CD4-positive, alpha-beta T cell treated with Interleukin-12 subunit alpha and Interleukin-12 subunit beta, for 1 hour (primary cell): Measurements from ENCODE around the gene CMSS1.
A peak's percentile ranks its signal among the peaks of the same experiment; 100 is the strongest.

Experiments used
- DNase-seq: peaks from one replicate; pipeline ENCODE4 v3.0.0-alpha.2; 2020

Gene CMSS1

GRCh38 chr3:99817437-99818240, at the start of gene CMSS1:
Gene CMSS1, plus strand, starts transcription at chr3:99817862.
- DNase-seq = peak; percentile 94

DNA sequence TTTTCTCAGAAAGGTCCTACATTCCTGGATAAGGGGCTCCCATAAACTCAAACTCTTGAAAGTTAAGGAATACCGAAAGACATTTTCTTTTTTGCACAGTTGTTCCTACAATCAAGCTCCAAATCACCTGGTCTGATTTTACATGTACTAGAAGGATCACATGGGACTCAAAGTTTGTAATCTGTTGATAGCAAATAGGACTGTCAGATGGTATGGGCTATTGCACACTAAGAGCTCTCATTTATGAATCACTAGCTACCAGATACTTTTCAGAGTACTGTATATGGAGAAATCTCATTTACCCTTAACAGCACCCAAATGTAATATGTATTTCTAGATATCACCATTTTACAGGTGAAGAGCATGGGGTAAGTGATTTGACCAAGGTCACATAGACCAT, 49.5 kb upstream of the CMSS1 start:
- no peak for DNase-seq

GRCh38 chr3:99768808-99769501, 48.7 kb upstream of the CMSS1 start:
- DNase-seq = no peak

- DNase-seq = no peak
Observed at GRCh38 chr3:99772171-99772570, 45.5 kb upstream of the CMSS1 start.

GRCh38 chr3:99772671-99773070, 45.0 kb upstream of the CMSS1 start:
- DNase-seq = no peak

DNA sequence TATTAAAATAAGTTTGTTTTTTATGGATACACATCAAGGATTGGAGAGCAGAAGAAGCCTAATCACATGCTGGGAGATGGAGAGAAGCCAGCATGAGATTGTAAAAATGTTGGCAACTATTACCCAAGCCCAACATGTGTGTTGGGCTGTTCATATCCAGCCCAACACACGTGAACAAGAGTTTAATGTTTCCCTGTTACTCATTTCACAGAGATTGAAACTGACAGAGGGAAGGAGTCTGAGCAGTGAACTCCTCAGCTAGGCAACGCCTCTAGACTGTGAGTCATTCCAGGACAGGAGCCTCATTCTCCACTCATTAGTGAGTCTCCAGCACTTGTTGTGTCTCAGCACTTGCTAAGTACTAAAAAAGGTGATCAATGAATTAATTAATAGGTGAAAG, 43.2 kb upstream of the CMSS1 start:
- no peak for DNase-seq

DNA sequence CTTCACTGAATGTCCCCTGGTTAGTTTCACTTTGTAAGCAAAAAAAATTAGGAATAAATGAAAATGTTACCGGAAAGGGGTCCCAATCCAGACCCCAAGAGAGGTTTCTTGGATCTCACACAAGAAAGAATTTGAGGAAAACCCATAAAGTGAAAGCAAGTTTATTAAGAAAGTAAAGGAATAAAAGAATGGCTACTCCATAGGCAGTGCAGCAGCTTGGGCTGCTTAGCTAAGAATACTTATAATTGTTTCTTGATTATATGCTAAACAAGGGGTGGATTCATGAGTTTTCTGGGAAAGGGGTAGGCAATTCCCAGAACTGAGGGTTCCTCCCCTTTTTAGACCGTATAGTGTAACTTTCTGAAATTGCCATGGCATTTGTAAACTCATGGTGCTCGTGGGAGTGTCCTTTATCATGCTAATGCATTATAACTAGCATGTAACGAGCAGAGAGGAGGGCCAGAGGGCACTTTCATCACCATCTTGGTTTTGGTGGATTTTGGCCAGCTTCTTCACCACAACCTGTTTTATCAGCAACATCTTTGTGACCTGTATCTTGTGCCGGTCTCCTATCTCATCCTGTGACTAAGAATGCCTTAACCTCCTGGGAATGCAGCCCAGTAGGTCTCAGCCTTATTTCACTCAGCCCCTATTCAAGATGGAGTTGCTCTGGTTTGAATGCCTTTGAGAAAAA, 41.0 kb upstream of the CMSS1 start:
- DNase-seq = no peak

- no peak for DNase-seq
Observed at GRCh38 chr3:99777210-99777549, 40.5 kb upstream of the CMSS1 start.

DNA sequence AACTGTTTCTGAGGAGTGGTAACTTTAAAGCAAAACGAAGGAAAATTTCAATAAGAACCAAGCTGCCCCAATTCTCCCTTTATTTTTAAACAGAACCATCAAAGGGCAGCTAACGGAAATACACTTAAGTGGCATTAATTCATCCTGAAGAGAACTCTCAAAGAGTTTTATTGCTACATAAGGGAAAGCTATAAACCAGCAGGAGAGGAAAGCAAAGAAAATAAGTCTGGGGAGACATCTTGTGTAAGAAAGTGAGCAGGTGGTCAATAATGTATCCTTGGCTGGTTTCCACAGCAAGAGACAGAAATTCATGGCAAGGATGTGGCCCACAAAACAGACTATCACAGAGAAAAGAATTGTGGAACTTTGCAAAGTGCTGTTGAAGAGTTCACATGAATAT, 40.0 kb upstream of the CMSS1 start:
- no peak for DNase-seq

DNA sequence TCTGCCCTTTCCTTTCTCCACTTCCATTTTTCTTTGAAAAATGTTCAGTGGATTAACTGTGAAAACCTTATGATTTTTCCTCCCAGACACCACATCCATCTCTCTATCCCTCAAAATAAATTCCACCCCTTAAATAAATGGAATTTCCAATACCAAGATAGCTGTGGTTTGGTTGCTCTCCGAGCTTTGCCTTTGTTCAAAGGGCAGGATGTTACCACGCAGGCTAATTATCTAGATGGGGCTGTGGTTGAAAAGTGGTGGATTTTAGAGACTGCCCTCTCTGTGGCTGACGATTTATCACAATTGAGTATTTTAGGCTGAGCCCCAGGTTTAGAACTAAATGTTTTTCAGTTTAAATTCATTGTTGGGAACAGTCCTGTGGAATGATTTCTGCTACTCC, 36.9 kb upstream of the CMSS1 start:
- DNase-seq = no peak

DNA sequence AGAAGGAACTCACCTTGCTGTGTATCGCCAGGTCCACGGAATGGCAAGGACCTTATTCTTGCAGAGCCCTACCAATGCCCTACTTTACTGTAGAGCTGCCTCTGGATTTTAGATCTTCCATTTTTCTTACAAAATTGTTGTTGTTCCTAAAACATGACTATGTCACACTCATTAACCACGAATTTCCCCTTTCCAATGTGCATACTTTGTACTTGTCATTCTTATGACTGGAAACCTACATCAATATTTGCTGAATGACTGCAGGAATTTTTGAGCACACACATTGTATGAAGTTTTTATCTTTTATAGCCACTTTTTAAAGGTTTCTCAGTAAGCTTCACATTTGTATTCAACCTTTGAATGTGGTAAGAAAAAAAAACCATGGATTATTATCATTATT, 35.9 kb upstream of the CMSS1 start:
- DNase-seq = no peak

DNA sequence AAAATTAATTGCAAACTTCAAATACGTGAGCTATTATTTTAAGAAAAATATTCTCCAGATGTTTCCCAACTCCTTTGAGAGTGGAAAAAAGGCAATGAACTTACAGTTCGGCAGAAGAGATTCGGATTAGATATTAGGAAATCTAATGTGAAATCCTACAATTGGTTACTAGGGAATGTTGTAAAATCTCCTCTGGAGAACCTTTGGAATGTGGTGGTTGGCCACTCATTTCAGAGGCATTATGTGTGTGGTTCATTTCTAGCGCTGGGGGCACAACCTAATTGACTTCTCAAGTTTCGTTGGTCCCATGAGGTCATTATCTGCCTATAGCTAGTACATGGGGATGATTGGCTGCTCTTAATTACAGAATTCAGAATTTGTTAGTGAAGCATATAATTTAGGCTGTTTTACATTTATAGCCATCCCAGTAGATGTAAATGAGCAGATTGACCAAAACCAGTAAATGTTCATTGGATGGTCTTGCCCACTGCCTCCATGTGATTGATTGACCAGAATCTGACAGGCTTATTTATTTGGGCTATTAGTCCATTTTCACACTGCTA, 34.6 kb upstream of the CMSS1 start:
- DNase-seq = no peak

- DNase-seq = peak; percentile 15
Observed at GRCh38 chr3:99789011-99789721, 28.5 kb upstream of the CMSS1 start.

- DNase-seq = no peak
Observed at GRCh38 chr3:99794485-99794884, 23.2 kb upstream of the CMSS1 start.

DNA sequence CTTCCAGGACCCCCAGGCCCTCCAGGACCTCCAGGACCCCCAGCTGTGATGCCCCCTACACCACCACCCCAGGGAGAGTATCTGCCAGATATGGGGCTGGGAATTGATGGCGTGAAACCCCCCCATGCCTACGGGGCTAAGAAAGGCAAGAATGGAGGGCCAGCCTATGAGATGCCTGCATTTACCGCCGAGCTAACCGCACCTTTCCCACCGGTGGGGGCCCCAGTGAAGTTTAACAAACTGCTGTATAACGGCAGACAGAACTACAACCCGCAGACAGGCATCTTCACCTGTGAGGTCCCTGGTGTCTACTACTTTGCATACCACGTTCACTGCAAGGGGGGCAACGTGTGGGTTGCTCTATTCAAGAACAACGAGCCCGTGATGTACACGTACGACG, 22.1 kb upstream of the CMSS1 start:
- no peak for DNase-seq

DNA sequence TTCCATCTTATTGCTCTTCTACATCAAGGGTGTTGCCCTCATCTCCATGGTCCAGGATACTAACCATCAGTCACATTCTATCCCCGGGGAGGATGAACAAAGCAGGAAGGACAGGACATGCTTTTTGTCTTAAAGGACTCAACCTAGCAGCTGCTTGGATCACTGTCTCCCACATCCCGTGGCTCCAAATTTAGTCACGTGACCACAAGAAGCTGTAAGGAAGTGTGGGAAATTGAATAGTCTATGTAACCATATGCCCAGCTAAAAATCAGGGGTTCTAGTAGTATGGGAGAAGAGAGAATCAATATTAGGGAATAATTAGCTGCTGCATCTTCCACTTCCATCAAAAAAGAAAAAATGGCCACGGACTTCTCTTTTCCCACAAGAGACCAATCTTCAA, 18.2 kb upstream of the CMSS1 start:
- no peak for DNase-seq

- DNase-seq = no peak
Observed at GRCh38 chr3:99803297-99803696, 14.4 kb upstream of the CMSS1 start.

GRCh38 chr3:99805160-99805559, 12.5 kb upstream of the CMSS1 start:
- DNase-seq = no peak

- peak; percentile 52 for DNase-seq
Observed at GRCh38 chr3:99808163-99808794, 9.4 kb upstream of the CMSS1 start.

GRCh38 chr3:99809565-99809964, 8.1 kb upstream of the CMSS1 start:
- DNase-seq = no peak

- DNase-seq = no peak
Observed at GRCh38 chr3:99810403-99810802, 7.3 kb upstream of the CMSS1 start.

- DNase-seq = no peak
Observed at GRCh38 chr3:99817047-99817436, 620 bp upstream of the CMSS1 start.

- DNase-seq = no peak
Observed at GRCh38 chr3:99818818-99819217, 1.2 kb downstream of the CMSS1 start.
